ENCODE results near the gene AKR1D1.
"Not testable (repeated sequence)": the region's sequence is repeated elsewhere in the genome, so short reads cannot be mapped to it uniquely, and the experiment has no call there.

DNA sequence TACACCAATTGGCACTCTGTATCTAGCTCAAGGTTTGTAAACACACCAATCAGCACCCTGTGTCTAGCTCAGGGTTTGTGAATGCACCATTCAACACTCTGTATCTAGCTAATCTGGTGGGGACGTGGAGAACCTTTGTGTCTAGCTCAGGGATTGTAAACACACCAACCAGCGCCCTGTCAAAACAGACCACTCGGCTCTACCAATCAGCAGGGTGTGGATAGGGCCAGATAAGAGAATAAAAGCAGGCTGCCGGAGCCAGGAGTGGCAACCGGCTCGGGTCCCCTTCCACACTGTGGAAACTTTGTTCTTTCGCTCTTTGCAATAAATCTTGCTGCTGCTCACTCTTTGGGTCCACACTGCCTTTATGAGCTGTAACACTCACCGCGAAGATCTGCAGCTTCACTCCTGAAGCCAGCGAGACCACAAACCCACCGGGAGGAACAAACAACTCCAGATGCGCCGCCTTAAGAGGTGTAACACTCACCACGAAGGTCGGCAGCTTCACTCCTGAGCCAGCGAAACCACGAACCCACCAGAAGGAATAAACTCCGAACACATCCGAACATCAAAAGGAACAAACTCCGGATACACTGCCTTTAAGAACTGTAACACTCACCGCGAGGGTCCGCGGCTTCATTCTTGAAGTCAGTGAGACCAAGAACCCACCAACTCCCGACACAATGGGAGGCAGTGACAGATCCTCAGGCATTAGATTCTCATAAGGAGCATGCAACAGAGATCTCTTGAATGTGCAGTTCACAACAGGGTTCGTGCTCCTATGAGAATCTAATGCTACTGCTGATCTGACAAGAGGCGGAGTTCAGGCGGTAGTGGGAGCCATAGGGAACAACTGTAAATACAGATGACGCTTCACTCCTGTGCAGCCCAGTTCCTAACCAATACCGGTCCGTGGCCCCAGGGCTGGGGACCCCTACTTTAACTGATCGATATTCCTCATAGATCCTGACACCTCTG is 70.8 kb downstream of the AKR1D1 start:
- TF ChIP-seq, protein P1, sequence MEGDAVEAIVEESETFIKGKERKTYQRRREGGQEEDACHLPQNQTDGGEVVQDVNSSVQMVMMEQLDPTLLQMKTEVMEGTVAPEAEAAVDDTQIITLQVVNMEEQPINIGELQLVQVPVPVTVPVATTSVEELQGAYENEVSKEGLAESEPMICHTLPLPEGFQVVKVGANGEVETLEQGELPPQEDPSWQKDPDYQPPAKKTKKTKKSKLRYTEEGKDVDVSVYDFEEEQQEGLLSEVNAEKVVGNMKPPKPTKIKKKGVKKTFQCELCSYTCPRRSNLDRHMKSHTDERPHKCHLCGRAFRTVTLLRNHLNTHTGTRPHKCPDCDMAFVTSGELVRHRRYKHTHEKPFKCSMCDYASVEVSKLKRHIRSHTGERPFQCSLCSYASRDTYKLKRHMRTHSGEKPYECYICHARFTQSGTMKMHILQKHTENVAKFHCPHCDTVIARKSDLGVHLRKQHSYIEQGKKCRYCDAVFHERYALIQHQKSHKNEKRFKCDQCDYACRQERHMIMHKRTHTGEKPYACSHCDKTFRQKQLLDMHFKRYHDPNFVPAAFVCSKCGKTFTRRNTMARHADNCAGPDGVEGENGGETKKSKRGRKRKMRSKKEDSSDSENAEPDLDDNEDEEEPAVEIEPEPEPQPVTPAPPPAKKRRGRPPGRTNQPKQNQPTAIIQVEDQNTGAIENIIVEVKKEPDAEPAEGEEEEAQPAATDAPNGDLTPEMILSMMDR (conservative IDR thresholded peaks at IDR 0.05 in 1 of 2, IDR thresholded peaks at IDR 0.05 in 1 of 2; ENCODE audit: low read depth in 1 of 2, low read length in 2 of 2), result not testable (repeated sequence)
- TF ChIP-seq EZH2 (IDR thresholded peaks at IDR 0.05; ENCODE audit: low read length, missing control alignments), result not testable (repeated sequence)
